ENCODE results near the gene GPR37L1.
A peak's percentile ranks its signal among the peaks of the same experiment; 100 is the strongest.

Gene GPR37L1

GRCh38 chr1:202155478-202156021, 32.8 kb downstream of the GPR37L1 start:
- H3K27ac ChIP-seq, result no peak overlapping the region
- TF ChIP-seq ZFX (IDR thresholded peaks at IDR 0.05; ENCODE audit: borderline replicate concordance) (no peak), CTCF (IDR thresholded peaks at IDR 0.05) (no peak)

- no peak overlapping the region for H3K27ac ChIP-seq
- TF ChIP-seq CTCF (IDR thresholded peaks at IDR 0.05) (no peak), ZFX (IDR thresholded peaks at IDR 0.05; ENCODE audit: borderline replicate concordance) (no peak)
Measured at GRCh38 chr1:202156590-202156989, 33.9 kb downstream of the GPR37L1 start.

- TF ChIP-seq ZFX (IDR thresholded peaks at IDR 0.05; ENCODE audit: borderline replicate concordance) (no peak), CTCF (IDR thresholded peaks at IDR 0.05) (no peak)
- no peak overlapping the region for H3K27ac ChIP-seq
Measured at GRCh38 chr1:202157945-202158344, 35.2 kb downstream of the GPR37L1 start.

- no peak overlapping the region for H3K27ac ChIP-seq
- TF ChIP-seq CTCF (IDR thresholded peaks at IDR 0.05) (peak; percentile 13; the same call in 1 of the 2 replicates), ZFX (IDR thresholded peaks at IDR 0.05; ENCODE audit: borderline replicate concordance) (no peak)
Measured at GRCh38 chr1:202158810-202159533, 36.3 kb downstream of the GPR37L1 start.

GRCh38 chr1:202159534-202160371, 37.0 kb downstream of the GPR37L1 start:
- no peak for TF ChIP-seq ZFX (IDR thresholded peaks at IDR 0.05; ENCODE audit: borderline replicate concordance)
- TF ChIP-seq CTCF (IDR thresholded peaks at IDR 0.05), result 0 out of 2 replicates have a peak, but pooled peaks have one; percentile 11

GRCh38 chr1:202160377-202160940, 37.7 kb downstream of the GPR37L1 start, which contains the start of gene PTPN7:
TSS of gene PTPN7 (minus strand) at chr1:202160602. CDS start at chr1:202159402, 1,200 bp downstream.
- no peak within 1 kb of the TSS for H3K27ac ChIP-seq
- TF ChIP-seq CTCF (IDR thresholded peaks at IDR 0.05) (no peak), ZFX (IDR thresholded peaks at IDR 0.05; ENCODE audit: borderline replicate concordance) (no peak)

More at GRCh38 chr1:202159534-202160371, 37.0 kb downstream of the GPR37L1 start:
- no peak overlapping the region for H3K27ac ChIP-seq

Data from 22Rv1 (cell line).